MM.1S (cell line): ENCODE data around the gene SDHD.

Experiments used
- DNase-seq: peaks from one replicate; pipeline ENCODE4 v3.0.0-alpha.2; 2015
- H2AFZ ChIP-seq: fragments of 300-600 bp; sonication (generic); 2 replicates; pipeline ENCODE4 v1.6.0; 2016; ENCODE audit warnings: antibody characterized with exemption, low read length
- H3F3A ChIP-seq: fragments of 300-600 bp; sonication (generic); 2 replicates; pipeline ENCODE4 v1.6.1; 2016; ENCODE audit warnings: mild to moderate bottlenecking, antibody characterized with exemption, low read length, moderate library complexity, mixed read lengths; ENCODE audit not compliant: insufficient read depth
- H3K27ac ChIP-seq: fragments of 300-600 bp; sonication (generic); 2 replicates; pipeline ENCODE4 v1.5.1; 2016; ENCODE audit warnings: mild to moderate bottlenecking, low read length
- H3K27me3 ChIP-seq: fragments of 300-600 bp; sonication (generic); replicated peaks from 2 replicates; pipeline ENCODE4 v1.6.0; 2016; ENCODE audit warnings: low read length; ENCODE audit not compliant: insufficient read depth
- H3K36me3 ChIP-seq: fragments of 300-600 bp; sonication (generic); replicated peaks from 2 replicates; pipeline ENCODE4 v1.6.1; 2016; ENCODE audit warnings: mild to moderate bottlenecking, low read length, mixed read lengths; ENCODE audit not compliant: insufficient read depth
- H3K4me1 ChIP-seq: fragments of 300-600 bp; sonication (generic); 2 replicates; pipeline ENCODE4 v1.6.1; 2016; ENCODE audit warnings: low read length, mixed read lengths
- H3K4me2 ChIP-seq: fragments of 300-600 bp; sonication (generic); 2 replicates; pipeline ENCODE4 v1.6.0; 2016; ENCODE audit warnings: low read depth, low read length
- H3K4me3 ChIP-seq: fragments of 300-600 bp; sonication (generic); 2 replicates; pipeline ENCODE4 v1.5.1; 2016; ENCODE audit warnings: low read length, mixed read lengths
- H3K79me2 ChIP-seq: fragments of 300-600 bp; sonication (generic); 2 replicates; pipeline ENCODE4 v1.6.1; 2016; ENCODE audit warnings: mixed run types, low read length, mixed read lengths
- H3K9ac ChIP-seq: fragments of 300-600 bp; sonication (generic); 2 replicates; pipeline ENCODE4 v1.6.1; 2016; ENCODE audit warnings: low read length, mixed read lengths
- H3K9me2 ChIP-seq: fragments of 300-600 bp; sonication (generic); replicated peaks from 2 replicates; pipeline ENCODE4 v1.6.1; 2016; ENCODE audit warnings: mild to moderate bottlenecking, low read length, mixed read lengths; ENCODE audit not compliant: insufficient read depth
- H3K9me3 ChIP-seq: fragments of 300-600 bp; sonication (generic); replicated peaks from 2 replicates; pipeline ENCODE4 v1.6.1; 2016; ENCODE audit warnings: mild to moderate bottlenecking, low read length, mixed read lengths; ENCODE audit not compliant: insufficient read depth
- H4K20me1 ChIP-seq: fragments of 300-600 bp; sonication (generic); 2 replicates; pipeline ENCODE4 v1.6.1; 2016; ENCODE audit warnings: mild to moderate bottlenecking, low read length, moderate library complexity, mixed read lengths; ENCODE audit not compliant: insufficient read depth
- EZH2 ChIP-seq: fragments of 300-600 bp; sonication (generic); optimal IDR thresholded peaks from 2 replicates; pipeline ENCODE3; 2017; ENCODE audit warnings: low read depth, mild to moderate bottlenecking, antibody characterized with exemption, low read length, mixed read lengths
- EZH2phosphoT487 ChIP-seq: fragments of 300-600 bp; sonication (generic); IDR thresholded peaks from 2 replicates; pipeline ENCODE4 v1.6.1; 2018; ENCODE audit warnings: antibody characterized with exemption, low read length
- TF ChIP-seq, protein P1 (sequence below): fragments of 300-600 bp; sonication (generic); IDR thresholded peaks from 2 replicates; pipeline ENCODE4 v1.5.1; 2016; ENCODE audit warnings: antibody characterized with exemption, low read length, mixed read lengths

Gene SDHD

DNA sequence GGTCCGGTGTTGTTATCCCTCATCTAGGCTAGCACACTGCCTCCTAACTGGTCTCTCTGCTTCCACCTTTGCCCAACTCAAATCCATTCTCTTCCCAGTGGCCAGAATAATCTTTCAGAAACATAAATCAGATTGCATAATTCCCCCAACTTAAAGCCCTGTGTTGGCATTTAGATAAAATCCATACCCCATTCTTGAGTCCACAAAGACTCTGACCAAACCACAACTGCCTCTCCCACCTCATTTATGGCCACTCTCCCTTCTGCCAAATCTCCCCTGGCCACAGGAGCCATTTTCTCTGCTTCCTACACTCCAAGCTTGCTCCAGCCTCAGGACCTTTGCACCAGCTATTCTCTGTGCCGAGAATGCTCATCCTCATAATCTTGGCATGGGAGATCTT, 40.4 kb downstream of the SDHD start:
- H3K9ac ChIP-seq: no peak overlapping the region
- no peak for DNase-seq

DNA sequence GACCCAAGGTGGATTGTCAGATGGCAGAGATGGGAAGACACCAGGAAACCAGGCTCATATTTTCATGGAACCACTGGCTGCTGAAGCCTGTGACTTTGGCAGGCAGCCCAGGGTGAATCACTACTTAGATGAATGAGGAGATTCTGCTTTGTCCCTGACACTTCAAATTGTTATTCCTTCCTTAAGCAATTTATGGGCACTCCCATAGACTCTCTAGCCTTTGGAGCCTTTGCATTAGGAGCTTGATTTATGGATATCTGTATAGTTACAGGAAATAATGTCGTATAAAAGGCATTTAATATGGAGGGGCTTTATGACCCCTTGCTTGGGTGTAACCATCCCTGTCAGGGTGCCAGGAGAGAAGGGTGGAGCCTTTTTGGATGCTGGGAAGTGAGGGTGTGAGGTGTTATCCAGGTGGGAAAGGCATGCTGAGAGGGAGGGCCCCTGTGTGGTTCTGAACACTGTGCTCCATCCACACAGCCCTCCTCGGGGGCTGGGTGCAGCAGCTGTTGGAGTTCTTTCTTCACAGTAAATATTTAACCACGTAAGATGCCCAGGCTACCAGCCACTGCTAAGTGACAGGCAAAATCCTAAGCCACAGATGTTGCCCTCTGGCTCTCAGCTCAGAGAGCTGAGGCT, 41.9 kb downstream of the SDHD start:
- no peaks in the 10 kb centered on the region for H3K27me3 ChIP-seq
- no peak for DNase-seq
- H3K4me2 ChIP-seq: no peak overlapping the region
- H2AFZ ChIP-seq: no peak overlapping the region
- H3K27ac ChIP-seq: no peak overlapping the region
- H3K79me2 ChIP-seq: no peaks in the 10 kb centered on the region
- no peaks in the 10 kb centered on the region for H3K36me3 ChIP-seq
- no peaks in the 10 kb centered on the region for H3K9me3 ChIP-seq
- peaks cover 23% of the 10 kb centered on the region for H3K4me1 ChIP-seq
- H4K20me1 ChIP-seq: no peaks in the 10 kb centered on the region
- no peaks in the 10 kb centered on the region for H3K9me2 ChIP-seq
- no peak overlapping the region for H3K4me3 ChIP-seq
- TF ChIP-seq EZH2: no peak
- TF ChIP-seq, protein P1, sequence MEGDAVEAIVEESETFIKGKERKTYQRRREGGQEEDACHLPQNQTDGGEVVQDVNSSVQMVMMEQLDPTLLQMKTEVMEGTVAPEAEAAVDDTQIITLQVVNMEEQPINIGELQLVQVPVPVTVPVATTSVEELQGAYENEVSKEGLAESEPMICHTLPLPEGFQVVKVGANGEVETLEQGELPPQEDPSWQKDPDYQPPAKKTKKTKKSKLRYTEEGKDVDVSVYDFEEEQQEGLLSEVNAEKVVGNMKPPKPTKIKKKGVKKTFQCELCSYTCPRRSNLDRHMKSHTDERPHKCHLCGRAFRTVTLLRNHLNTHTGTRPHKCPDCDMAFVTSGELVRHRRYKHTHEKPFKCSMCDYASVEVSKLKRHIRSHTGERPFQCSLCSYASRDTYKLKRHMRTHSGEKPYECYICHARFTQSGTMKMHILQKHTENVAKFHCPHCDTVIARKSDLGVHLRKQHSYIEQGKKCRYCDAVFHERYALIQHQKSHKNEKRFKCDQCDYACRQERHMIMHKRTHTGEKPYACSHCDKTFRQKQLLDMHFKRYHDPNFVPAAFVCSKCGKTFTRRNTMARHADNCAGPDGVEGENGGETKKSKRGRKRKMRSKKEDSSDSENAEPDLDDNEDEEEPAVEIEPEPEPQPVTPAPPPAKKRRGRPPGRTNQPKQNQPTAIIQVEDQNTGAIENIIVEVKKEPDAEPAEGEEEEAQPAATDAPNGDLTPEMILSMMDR: no peak
- no peak for TF ChIP-seq EZH2phosphoT487
- H3F3A ChIP-seq: peaks cover 19% of the 10 kb centered on the region; the same call in 1 of the 2 replicates
- H3K9ac ChIP-seq: no peak overlapping the region

More for the DNA sequence above, 40.4 kb downstream of the SDHD start:
- no peaks in the 10 kb centered on the region for H4K20me1 ChIP-seq
- H3K27me3 ChIP-seq: no peaks in the 10 kb centered on the region
- H3F3A ChIP-seq: peaks cover 10% of the 10 kb centered on the region; the same call in 1 of the 2 replicates
- no peaks in the 10 kb centered on the region for H3K9me2 ChIP-seq
- H3K27ac ChIP-seq: no peak overlapping the region
- TF ChIP-seq EZH2 (no peak), EZH2phosphoT487 (no peak)
- TF ChIP-seq, protein P1: no peak
- peaks cover 8% of the 10 kb centered on the region for H3K4me1 ChIP-seq
- H3K79me2 ChIP-seq: no peaks in the 10 kb centered on the region
- no peak overlapping the region for H3K4me2 ChIP-seq
- no peaks in the 10 kb centered on the region for H3K36me3 ChIP-seq
- H3K4me3 ChIP-seq: no peak overlapping the region
- H2AFZ ChIP-seq: no peak overlapping the region
- no peaks in the 10 kb centered on the region for H3K9me3 ChIP-seq

DNA sequence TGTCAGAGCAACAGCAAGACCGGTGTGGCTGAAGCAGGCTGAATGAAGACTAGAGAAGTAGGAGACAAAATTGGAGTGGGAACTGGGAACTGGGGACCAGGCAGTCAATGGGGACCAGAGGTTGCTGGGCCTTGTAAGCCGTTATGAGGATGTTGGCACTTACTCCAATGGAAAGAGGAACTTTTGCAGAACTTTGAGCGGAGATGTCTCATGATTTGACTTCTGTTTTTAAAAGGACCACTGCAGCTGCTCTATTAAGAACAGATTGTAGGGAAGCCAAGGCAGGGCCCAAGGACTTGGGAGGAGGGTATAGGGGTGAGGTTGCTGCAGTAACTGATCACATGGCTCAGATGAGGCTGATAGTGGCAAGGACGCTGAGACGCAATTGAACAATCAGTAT, 43.0 kb downstream of the SDHD start:
- TF ChIP-seq EZH2 (no peak), EZH2phosphoT487 (no peak)
- TF ChIP-seq, protein P1: no peak
- H3K27me3 ChIP-seq: no peaks in the 10 kb centered on the region
- H3K79me2 ChIP-seq: no peaks in the 10 kb centered on the region
- H3K9me3 ChIP-seq: no peaks in the 10 kb centered on the region
- DNase-seq: no peak
- H3K4me2 ChIP-seq: no peak overlapping the region
- no peak overlapping the region for H3K9ac ChIP-seq
- peaks cover 19% of the 10 kb centered on the region; the same call in 1 of the 2 replicates for H3F3A ChIP-seq
- H3K9me2 ChIP-seq: no peaks in the 10 kb centered on the region
- H3K36me3 ChIP-seq: no peaks in the 10 kb centered on the region
- H3K27ac ChIP-seq: no peak overlapping the region
- H3K4me3 ChIP-seq: no peak overlapping the region
- H3K4me1 ChIP-seq: peaks cover 23% of the 10 kb centered on the region
- no peaks in the 10 kb centered on the region for H4K20me1 ChIP-seq
- no peak overlapping the region for H2AFZ ChIP-seq
